ENCODE data around the gene MTNR1B.

MTNR1B gene

DNA sequence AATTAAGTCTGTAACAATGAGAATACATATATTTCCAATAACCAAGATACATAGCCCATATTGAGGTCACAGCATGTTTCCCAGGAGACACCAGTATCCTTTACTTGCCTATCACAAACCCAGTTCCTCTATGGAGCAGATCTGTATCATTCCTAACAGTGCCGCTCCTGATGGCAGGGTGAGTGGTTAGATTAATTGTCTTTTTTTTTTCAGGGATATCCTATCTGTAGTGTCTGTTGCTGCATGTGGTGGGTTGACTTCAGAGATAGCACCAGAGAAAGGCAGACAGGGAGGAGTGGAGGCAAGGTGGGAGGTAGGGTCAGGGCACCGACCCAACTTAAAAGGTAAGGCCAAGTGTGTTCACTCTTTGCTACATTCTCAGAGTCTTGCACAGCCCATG, 2.8 kb downstream of the MTNR1B start:
- no peak overlapping the region for H3K4me3 ChIP-seq (ENCODE audit: low read depth, low read length)
- TF ChIP-seq, protein P1, sequence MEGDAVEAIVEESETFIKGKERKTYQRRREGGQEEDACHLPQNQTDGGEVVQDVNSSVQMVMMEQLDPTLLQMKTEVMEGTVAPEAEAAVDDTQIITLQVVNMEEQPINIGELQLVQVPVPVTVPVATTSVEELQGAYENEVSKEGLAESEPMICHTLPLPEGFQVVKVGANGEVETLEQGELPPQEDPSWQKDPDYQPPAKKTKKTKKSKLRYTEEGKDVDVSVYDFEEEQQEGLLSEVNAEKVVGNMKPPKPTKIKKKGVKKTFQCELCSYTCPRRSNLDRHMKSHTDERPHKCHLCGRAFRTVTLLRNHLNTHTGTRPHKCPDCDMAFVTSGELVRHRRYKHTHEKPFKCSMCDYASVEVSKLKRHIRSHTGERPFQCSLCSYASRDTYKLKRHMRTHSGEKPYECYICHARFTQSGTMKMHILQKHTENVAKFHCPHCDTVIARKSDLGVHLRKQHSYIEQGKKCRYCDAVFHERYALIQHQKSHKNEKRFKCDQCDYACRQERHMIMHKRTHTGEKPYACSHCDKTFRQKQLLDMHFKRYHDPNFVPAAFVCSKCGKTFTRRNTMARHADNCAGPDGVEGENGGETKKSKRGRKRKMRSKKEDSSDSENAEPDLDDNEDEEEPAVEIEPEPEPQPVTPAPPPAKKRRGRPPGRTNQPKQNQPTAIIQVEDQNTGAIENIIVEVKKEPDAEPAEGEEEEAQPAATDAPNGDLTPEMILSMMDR (IDR thresholded peaks at IDR 0.05; ENCODE audit: low read depth, low read length, missing control alignments) = no peak
- in situ Hi-C loops (cut with HindIII; ENCODE audit: low sequenced_read_pairs) = no loop called here
- DNase-seq (ENCODE audit: low read depth) = no peak

DNA sequence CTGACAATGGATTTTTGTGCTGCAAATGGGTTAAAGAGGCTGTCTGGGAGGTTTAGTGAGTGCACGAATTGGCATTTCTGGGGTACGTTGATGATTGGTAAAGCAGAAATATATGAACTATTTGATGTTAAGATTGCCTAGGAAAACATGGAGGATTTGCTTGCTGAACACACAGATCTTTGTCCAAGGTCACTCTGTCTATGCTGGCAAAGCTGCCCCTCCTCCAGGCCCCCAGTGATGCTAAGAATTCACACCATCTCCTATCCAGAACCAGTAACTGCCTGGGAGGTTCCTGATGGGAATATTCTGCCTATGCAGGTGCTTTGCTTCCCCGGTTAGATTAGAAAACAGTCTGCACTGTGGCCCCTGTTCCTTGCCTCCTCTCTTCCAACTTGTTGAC, 5.8 kb downstream of the MTNR1B start:
- in situ Hi-C loops (cut with HindIII; ENCODE audit: low sequenced_read_pairs) = no loop called here
- no peak overlapping the region for H3K4me3 ChIP-seq (ENCODE audit: low read depth, low read length)
- TF ChIP-seq, protein P1 (IDR thresholded peaks at IDR 0.05; ENCODE audit: low read depth, low read length, missing control alignments) = no peak
- DNase-seq (ENCODE audit: low read depth) = no peak

DNA sequence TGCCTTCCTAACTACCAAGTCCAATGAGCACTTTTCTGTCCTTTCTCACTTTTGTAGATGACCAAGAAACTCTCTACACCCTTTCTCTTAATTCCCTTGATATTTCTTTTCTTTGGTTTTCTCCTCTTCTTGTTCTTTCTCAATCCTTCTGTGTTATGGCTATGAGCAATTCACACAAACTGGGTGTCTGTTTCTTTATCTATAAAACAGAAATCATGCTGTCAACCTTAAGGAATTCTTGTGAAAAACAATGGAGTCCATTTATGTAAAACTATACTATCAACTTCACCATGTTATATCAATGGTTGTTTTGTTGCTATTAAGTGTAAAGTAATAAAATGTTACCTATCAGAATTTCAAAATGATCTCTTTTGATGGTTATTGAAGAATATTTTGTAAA, 7.2 kb downstream of the MTNR1B start:
- no peak overlapping the region for H3K4me3 ChIP-seq (ENCODE audit: low read depth, low read length)
- no peak for DNase-seq (ENCODE audit: low read depth)
- TF ChIP-seq, protein P1 (IDR thresholded peaks at IDR 0.05; ENCODE audit: low read depth, low read length, missing control alignments) = no peak
- in situ Hi-C loops (cut with HindIII; ENCODE audit: low sequenced_read_pairs) = no loop called here

DNA sequence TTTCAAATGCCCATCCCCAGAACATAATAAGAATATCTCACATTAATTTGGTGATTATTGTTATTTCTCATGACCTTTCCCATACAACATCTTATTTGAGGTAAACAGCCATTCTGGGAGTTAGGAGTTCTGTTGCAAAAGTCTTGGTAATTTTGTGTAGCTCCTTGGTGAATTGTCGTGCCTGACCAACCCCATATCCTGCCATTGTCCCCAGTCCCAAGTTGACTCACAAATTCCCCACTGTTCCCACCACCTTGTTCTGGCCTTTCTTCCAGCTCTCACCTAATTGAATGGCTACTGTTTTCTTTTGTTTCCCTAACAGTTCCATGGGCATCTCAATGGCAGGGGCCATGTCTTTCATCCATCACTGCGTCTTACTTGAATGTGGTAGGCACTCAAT, 8.0 kb downstream of the MTNR1B start:
- no peak for DNase-seq (ENCODE audit: low read depth)
- TF ChIP-seq, protein P1 (IDR thresholded peaks at IDR 0.05; ENCODE audit: low read depth, low read length, missing control alignments) = no peak
- in situ Hi-C loops (cut with HindIII; ENCODE audit: low sequenced_read_pairs) = no loop called here
- H3K4me3 ChIP-seq (ENCODE audit: low read depth, low read length) = no peak overlapping the region

DNA sequence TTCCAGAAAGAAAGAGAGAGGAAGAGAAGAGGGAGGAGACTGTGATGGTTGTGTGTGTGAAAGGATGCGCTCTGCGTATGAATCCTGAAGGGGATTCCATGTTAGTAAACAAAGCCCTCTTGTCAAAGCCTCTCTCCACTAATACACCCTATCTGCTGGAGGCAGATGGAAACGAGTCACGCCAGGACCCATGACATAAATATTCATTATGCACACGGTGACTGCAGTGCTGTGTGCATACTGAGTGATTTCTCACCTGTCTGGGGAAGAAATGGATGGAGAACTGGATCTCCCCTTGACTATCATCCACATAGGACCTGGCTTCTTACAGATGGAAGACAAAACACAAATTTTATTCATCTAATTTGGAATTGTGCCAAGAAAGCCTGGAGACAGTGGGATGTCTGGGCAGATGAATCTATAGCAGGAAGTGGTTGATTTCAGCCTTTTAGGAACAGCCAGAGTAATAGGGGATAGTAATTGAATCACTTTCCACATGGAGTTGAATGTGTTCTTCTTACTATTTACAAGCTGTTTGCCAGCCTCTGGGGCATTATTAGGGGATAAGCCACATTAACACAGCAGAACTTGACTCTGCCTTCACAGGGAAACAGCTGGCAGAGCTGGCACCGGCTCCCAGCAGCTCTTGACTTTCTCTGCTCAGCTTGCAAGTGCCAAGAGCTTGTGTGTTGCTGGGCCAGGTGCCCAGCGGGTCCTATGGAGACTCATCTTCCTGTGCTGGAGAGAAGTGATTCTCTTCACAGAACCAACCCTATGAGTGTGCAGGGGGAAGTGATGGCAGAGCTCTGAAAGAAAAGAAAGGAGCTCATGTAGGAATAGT, 9.0 kb downstream of the MTNR1B start:
- no peak for DNase-seq (ENCODE audit: low read depth)
- in situ Hi-C loops (cut with HindIII; ENCODE audit: low sequenced_read_pairs) = no loop called here

DNA sequence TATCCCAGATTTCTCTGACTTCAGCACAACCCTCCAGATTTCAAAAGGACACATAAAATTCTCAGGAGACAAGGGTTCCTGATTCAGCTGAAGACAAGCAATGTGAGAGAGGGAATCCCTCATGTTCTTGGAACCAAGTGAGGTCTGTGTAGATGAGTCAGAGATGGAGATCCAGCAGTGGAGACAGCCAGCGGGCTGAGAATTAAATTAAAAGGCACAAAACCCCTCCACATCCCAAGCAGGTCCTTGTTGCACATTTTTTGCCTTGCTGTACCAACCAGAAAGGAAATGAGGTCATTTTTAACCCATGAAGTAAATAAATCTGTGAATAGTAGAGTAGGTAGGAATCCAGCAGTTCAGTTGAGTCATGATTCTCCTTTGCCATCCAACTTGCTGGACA, 9.7 kb downstream of the MTNR1B start:
- TF ChIP-seq, protein P1 (IDR thresholded peaks at IDR 0.05; ENCODE audit: low read depth, low read length, missing control alignments) = no peak
- in situ Hi-C loops (cut with HindIII; ENCODE audit: low sequenced_read_pairs) = no loop called here
- H3K4me3 ChIP-seq (ENCODE audit: low read depth, low read length) = no peak overlapping the region
- DNase-seq (ENCODE audit: low read depth) = peak; percentile 19

More for the DNA sequence above, 9.0 kb downstream of the MTNR1B start:
- H3K4me3 ChIP-seq (ENCODE audit: low read depth, low read length) = no peak overlapping the region
- TF ChIP-seq, protein P1 (IDR thresholded peaks at IDR 0.05; ENCODE audit: low read depth, low read length, missing control alignments) = no peak

All from astrocyte of the cerebellum (primary cell).